Astrocyte (in vitro differentiated cells and primary cell): ENCODE results near the gene LRIT3. TPM values are rescaled to one million over a fixed set of nuclear protein-coding genes. Genes with fewer than 3 reads are reported as not detected.

Experiments
- DNase-seq: peaks from one replicate; pipeline ENCODE4 v3.0.0-alpha.2; 2010; ENCODE audit warnings: low read depth
- FAIRE-seq: peaks from 2 replicates; lab custom pipeline; 2011; peaks lifted over from hg19 to GRCh38; lab: Jason Lieb, UNC
- H2AFZ ChIP-seq: 2 replicates; pipeline ENCODE4 v1.6.0; 2012; ENCODE audit warnings: low read depth, low read length, inconsistent platforms
- H3K27ac ChIP-seq: 2 replicates; pipeline ENCODE4 v1.5.1; 2011; ENCODE audit warnings: low read depth, low read length, inconsistent platforms
- H3K27me3 ChIP-seq: 2 replicates; pipeline ENCODE4 v1.6.0; 2011; ENCODE audit warnings: low read length, inconsistent platforms; ENCODE audit not compliant: insufficient read depth
- H3K36me3 ChIP-seq: 2 replicates; pipeline ENCODE4 v1.5.1; 2011; ENCODE audit warnings: low read length, inconsistent platforms; ENCODE audit not compliant: insufficient read depth
- H3K4me1 ChIP-seq: 2 replicates; pipeline ENCODE4 v1.5.1; 2011; ENCODE audit warnings: low read length, inconsistent platforms; ENCODE audit not compliant: insufficient read depth
- H3K4me2 ChIP-seq: 2 replicates; pipeline ENCODE4 v1.6.0; 2012; ENCODE audit warnings: low read length, inconsistent platforms
- H3K4me3 ChIP-seq: 2 replicates; pipeline ENCODE4 v1.5.1; 2011; ENCODE audit warnings: low read depth, mild to moderate bottlenecking, low read length, inconsistent platforms; ENCODE audit not compliant: insufficient read depth
- H3K79me2 ChIP-seq: 2 replicates; pipeline ENCODE4 v1.6.0; 2012; ENCODE audit warnings: mild to moderate bottlenecking, low read length, inconsistent platforms; ENCODE audit not compliant: insufficient read depth
- H3K9ac ChIP-seq: 2 replicates; pipeline ENCODE4 v1.6.0; 2012; ENCODE audit warnings: mild to moderate bottlenecking, low read length, inconsistent platforms
- H3K9me3 ChIP-seq: 2 replicates; pipeline ENCODE4 v1.5.1; 2012; ENCODE audit warnings: low read depth, mild to moderate bottlenecking, low read length, inconsistent platforms; ENCODE audit not compliant: insufficient read depth
- H4K20me1 ChIP-seq: 2 replicates; pipeline ENCODE4 v1.6.0; 2012; ENCODE audit warnings: low read length, inconsistent platforms; ENCODE audit not compliant: insufficient read depth
- H3K27ac Mint-ChIP-seq: one replicate; pipeline ENCODE4 v1.8.0; 2021; ENCODE audit warnings: mild to moderate bottlenecking, mixed read lengths; ENCODE audit not compliant: unreplicated experiment
- H3K27me3 Mint-ChIP-seq: one replicate; pipeline ENCODE4 v1.8.0; 2021; ENCODE audit warnings: low read depth, mixed read lengths; ENCODE audit not compliant: unreplicated experiment
- H3K36me3 Mint-ChIP-seq: one replicate; pipeline ENCODE4 v1.8.0; 2021; ENCODE audit warnings: low read depth, mixed read lengths; ENCODE audit not compliant: unreplicated experiment
- H3K4me1 Mint-ChIP-seq: one replicate; pipeline ENCODE4 v1.8.0; 2021; ENCODE audit warnings: low read depth, mixed read lengths; ENCODE audit not compliant: unreplicated experiment
- H3K4me3 Mint-ChIP-seq: one replicate; pipeline ENCODE4 v1.8.0; 2021; ENCODE audit warnings: mild to moderate bottlenecking, moderate library complexity, mixed read lengths; ENCODE audit not compliant: unreplicated experiment
- H3K9me3 Mint-ChIP-seq: one replicate; pipeline ENCODE4 v1.8.0; 2021; ENCODE audit warnings: mild to moderate bottlenecking, mixed read lengths; ENCODE audit not compliant: unreplicated experiment
- EZH2 ChIP-seq: IDR thresholded peaks from 2 replicates; pipeline ENCODE4 v1.6.1; 2012; ENCODE audit warnings: mild to moderate bottlenecking, low read length, inconsistent platforms; ENCODE audit not compliant: insufficient read depth
- total RNA-seq: library from RNA; stranded (reverse); gene quantifications from 2 replicates; pipeline ENCODE4 v1.2.1, GENCODE V29; 2021
- TF ChIP-seq, protein P1 (sequence below): IDR thresholded peaks from 2 replicates; pipeline ENCODE4 v1.5.1; 2011; ENCODE audit warnings: low read depth, mild to moderate bottlenecking, inconsistent platforms, low read length, moderate library complexity; ENCODE audit not compliant: insufficient read depth

Gene LRIT3
- total RNA-seq, 1 donor from 2014 or later: 0.11 TPM

DNA sequence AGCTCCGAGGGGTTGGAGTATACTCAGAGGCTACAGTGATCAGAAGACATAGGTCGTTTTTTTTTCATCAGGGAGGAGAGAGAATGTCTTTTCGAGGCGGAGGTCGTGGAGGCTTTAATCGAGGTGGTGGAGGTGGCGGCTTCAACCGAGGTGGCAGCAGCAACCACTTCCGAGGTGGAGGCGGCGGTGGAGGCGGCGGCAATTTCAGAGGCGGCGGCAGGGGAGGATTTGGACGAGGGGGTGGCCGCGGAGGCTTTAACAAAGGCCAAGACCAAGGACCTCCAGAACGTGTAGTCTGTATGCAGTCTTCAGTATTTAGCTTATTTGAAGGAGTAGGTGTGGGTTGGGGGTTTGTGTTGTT lies 31.8 kb upstream of the LRIT3 start:
- Histone ChIP-seq H3K9me3 (no peaks in the 10 kb centered on the region), H3K4me1 (peaks cover 4% of the 10 kb centered on the region), H3K79me2 (peaks cover 55% of the 10 kb centered on the region), H3K27ac (peak overlapping the region; percentile 90), H3K27me3 (no peaks in the 10 kb centered on the region), H3K4me2 (peak overlapping the region; percentile 94), H2AFZ (peak overlapping the region; percentile 94), H4K20me1 (peaks cover 23% of the 10 kb centered on the region), H3K36me3 (peaks cover 13% of the 10 kb centered on the region), H3K4me3 (peak overlapping the region; percentile 89), H3K9ac (peak overlapping the region; percentile 91)
- H3K36me3 Mint-ChIP-seq: peaks cover 5% of the 10 kb centered on the region
- peaks cover 17% of the 10 kb centered on the region for H3K4me1 Mint-ChIP-seq
- TF ChIP-seq, protein P1, sequence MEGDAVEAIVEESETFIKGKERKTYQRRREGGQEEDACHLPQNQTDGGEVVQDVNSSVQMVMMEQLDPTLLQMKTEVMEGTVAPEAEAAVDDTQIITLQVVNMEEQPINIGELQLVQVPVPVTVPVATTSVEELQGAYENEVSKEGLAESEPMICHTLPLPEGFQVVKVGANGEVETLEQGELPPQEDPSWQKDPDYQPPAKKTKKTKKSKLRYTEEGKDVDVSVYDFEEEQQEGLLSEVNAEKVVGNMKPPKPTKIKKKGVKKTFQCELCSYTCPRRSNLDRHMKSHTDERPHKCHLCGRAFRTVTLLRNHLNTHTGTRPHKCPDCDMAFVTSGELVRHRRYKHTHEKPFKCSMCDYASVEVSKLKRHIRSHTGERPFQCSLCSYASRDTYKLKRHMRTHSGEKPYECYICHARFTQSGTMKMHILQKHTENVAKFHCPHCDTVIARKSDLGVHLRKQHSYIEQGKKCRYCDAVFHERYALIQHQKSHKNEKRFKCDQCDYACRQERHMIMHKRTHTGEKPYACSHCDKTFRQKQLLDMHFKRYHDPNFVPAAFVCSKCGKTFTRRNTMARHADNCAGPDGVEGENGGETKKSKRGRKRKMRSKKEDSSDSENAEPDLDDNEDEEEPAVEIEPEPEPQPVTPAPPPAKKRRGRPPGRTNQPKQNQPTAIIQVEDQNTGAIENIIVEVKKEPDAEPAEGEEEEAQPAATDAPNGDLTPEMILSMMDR: no peak
- no peak for TF ChIP-seq EZH2
- no peaks in the 10 kb centered on the region for H3K9me3 Mint-ChIP-seq
- H3K4me3 Mint-ChIP-seq: peak overlapping the region; percentile 99
- H3K27ac Mint-ChIP-seq: peak overlapping the region; percentile 96
- H3K27me3 Mint-ChIP-seq: no peaks in the 10 kb centered on the region
- FAIRE-seq (no peak), DNase-seq (no peak)

DNA sequence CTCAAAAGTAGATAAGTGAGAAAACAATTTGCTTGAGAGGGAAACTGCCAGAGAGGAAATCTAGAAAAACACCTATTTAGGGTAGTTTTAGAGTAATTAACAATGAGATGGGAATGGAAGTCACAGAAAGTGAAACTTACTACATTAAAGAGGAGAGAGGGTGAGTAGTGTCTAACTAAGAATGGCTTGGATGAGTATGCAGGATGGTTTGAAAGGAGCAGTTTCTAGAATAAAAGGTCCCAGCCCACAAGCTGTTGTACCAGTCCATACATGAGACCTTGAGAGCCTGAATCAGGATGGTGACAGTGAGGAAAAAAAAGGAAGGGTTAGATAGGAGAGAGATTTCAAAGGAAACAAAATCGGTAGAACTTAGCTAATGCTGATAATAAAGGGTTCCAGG lies 31.0 kb upstream of the LRIT3 start:
- no peak for FAIRE-seq
- DNase-seq: no peak
- TF ChIP-seq EZH2: no peak
- TF ChIP-seq, protein P1: no peak
- Histone ChIP-seq H3K27me3 (no peaks in the 10 kb centered on the region), H3K9me3 (no peaks in the 10 kb centered on the region), H3K27ac (peak overlapping the region; percentile 16), H3K4me3 (peak overlapping the region; percentile 89), H3K79me2 (peaks cover 59% of the 10 kb centered on the region), H2AFZ (no peak overlapping the region), H4K20me1 (peaks cover 23% of the 10 kb centered on the region), H3K36me3 (peaks cover 17% of the 10 kb centered on the region), H3K4me1 (peaks cover 4% of the 10 kb centered on the region), H3K4me2 (peak overlapping the region; percentile 94), H3K9ac (peak overlapping the region; percentile 91)
- H3K9me3 Mint-ChIP-seq: no peaks in the 10 kb centered on the region
- no peak overlapping the region for H3K27ac Mint-ChIP-seq
- peaks cover 17% of the 10 kb centered on the region for H3K4me1 Mint-ChIP-seq
- no peaks in the 10 kb centered on the region for H3K27me3 Mint-ChIP-seq
- peaks cover 5% of the 10 kb centered on the region for H3K36me3 Mint-ChIP-seq
- peak overlapping the region; percentile 99 for H3K4me3 Mint-ChIP-seq

DNA sequence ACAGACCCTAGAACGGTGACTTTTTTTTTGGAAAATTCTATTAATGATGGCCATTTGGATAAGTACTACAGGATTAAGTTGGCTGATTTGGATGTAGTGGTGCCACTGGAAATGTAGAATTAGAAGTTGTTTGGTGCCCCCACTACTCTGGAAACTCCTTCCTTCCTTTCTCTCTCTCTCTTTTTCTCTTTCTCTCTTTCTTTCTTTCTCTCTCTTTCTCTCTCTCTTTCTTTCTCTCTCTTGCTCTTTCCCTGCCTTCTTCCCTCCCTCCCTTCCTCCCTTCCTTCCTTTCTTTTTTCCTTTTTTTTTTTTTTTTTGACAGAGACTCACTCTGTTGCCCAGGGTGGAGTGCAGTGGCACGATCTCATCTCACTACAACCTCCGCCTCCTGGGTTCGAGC lies 29.6 kb upstream of the LRIT3 start:
- Histone ChIP-seq H3K27me3 (no peaks in the 10 kb centered on the region), H3K4me2 (no peak overlapping the region), H2AFZ (no peak overlapping the region), H4K20me1 (peaks cover 26% of the 10 kb centered on the region), H3K9ac (peak overlapping the region; percentile 4), H3K27ac (no peak overlapping the region), H3K9me3 (no peaks in the 10 kb centered on the region), H3K36me3 (peaks cover 30% of the 10 kb centered on the region), H3K4me3 (no peak overlapping the region), H3K79me2 (peaks cover 62% of the 10 kb centered on the region), H3K4me1 (peaks cover 4% of the 10 kb centered on the region)
- Mint-ChIP-seq H3K4me1 (peaks cover 17% of the 10 kb centered on the region), H3K9me3 (no peaks in the 10 kb centered on the region), H3K4me3 (no peak overlapping the region), H3K27me3 (no peaks in the 10 kb centered on the region), H3K27ac (no peak overlapping the region), H3K36me3 (peaks cover 5% of the 10 kb centered on the region)
- no peak for DNase-seq
- TF ChIP-seq EZH2: no peak
- TF ChIP-seq, protein P1: no peak
- no peak for FAIRE-seq
